K562 (cell line): ENCODE measurements around the gene MGAT5. TPM values are rescaled to one million over a fixed set of nuclear protein-coding genes. Genes with fewer than 3 reads are reported as not detected.

Source experiments
- ATAC-seq: fragments of 200-7000 bp; cut with Tn5 transposase; 3 replicates; pipeline ENCODE4 v1.9.1; 2020; ENCODE audit warnings: moderate library complexity
- BruUV-seq: library from RNA; stranded (reverse); fragments of 400-500 nt; replicated peaks from 2 replicates; lab custom pipeline; 2021; lab: Mats Ljungman, UMichigan
- CTCF ChIA-PET: fragments of 300-600 bp; formaldehyde crosslinking; extraction: SDS; loops from one replicate; lab custom pipeline; 2021; ENCODE audit warnings: low intra/inter-chr PET ratio; lab: Yijun Ruan, JAX
- POLR2A ChIA-PET: fragments of 300-600, 350-650 bp; sonication (Branson Sonifier 250); formaldehyde crosslinking; extraction: SDS; loops from one replicate; lab custom pipeline; 2021; ENCODE audit warnings: antibody characterized with exemption, inconsistent platforms; lab: Yijun Ruan, JAX
- DNase-seq, 4 experiments: peaks; one replicate each; pipeline versions ENCODE4 v3.0.0 to v3.0.0-alpha.2; 2011 to 2018; ENCODE audit warnings: low spot score in 3 of 4, mixed read lengths in 3 of 4; ENCODE audit errors: extremely low read depth in 1 of 4
- FAIRE-seq: peaks from 2 replicates; lab custom pipeline; 2011; peaks lifted over from hg19 to GRCh38; lab: Jason Lieb, UNC
- H2AFZ ChIP-seq: 2 replicates; pipeline ENCODE4 v1.6.0; 2011; ENCODE audit warnings: low read depth, low read length, control low read depth, inconsistent platforms
- H3K27ac ChIP-seq: fragments of 200-600 bp; 3 replicates; pipeline ENCODE4 v1.8.0; 2011; ENCODE audit warnings: low read depth, mild to moderate bottlenecking, control low read depth, inconsistent platforms, low read length, moderate library complexity, mixed read lengths; ENCODE audit errors: extremely low read depth
- H3K27me3 ChIP-seq, 2 experiments: fragments of 300-600 bp in 1 of 2; 2 replicates in 1 of 2; 3 replicates in 1 of 2; pipeline versions ENCODE4 v1.6.0 to v1.8.0; 2011; ENCODE audit warnings: inconsistent platforms in 2 of 2, low read length in 2 of 2, mild to moderate bottlenecking in 1 of 2, mixed read lengths in 1 of 2, moderate library complexity in 1 of 2; ENCODE audit not compliant: control insufficient read depth in 2 of 2, insufficient read depth in 2 of 2
- H3K36me3 ChIP-seq: fragments of 300-600 bp; 3 replicates; pipeline ENCODE4 v1.8.0; 2011; ENCODE audit warnings: mild to moderate bottlenecking, low read length, inconsistent platforms; ENCODE audit not compliant: control insufficient read depth, insufficient read depth
- H3K4me1 ChIP-seq, 2 experiments: fragments of 200-600 bp in 1 of 2; replicated peaks in 1 of 2; 2 replicates in 1 of 2; 3 replicates in 1 of 2; pipeline versions ENCODE4 v1.5.1 to v1.8.0; 2011; ENCODE audit warnings: inconsistent platforms in 2 of 2, low read length in 2 of 2, mild to moderate bottlenecking in 1 of 2, mixed read lengths in 1 of 2, moderate library complexity in 1 of 2; ENCODE audit not compliant: control insufficient read depth in 2 of 2, insufficient read depth in 2 of 2
- H3K4me2 ChIP-seq: 2 replicates; pipeline ENCODE4 v1.6.1; 2011; ENCODE audit warnings: low read length, control low read depth, inconsistent platforms, mixed read lengths; ENCODE audit not compliant: insufficient read depth
- H3K4me3 ChIP-seq: fragments of 200-600 bp; sonication (generic), shearing (Covaris generic); 2 replicates; pipeline ENCODE4 v1.5.1; 2016; ENCODE audit warnings: control low read depth, inconsistent platforms
- H3K79me2 ChIP-seq: fragments of 200-600 bp; 3 replicates; pipeline ENCODE4 v1.8.0; 2011; ENCODE audit warnings: low read length, inconsistent platforms; ENCODE audit not compliant: control insufficient read depth, insufficient read depth
- H3K9ac ChIP-seq, 2 experiments: 2 replicates each; pipeline versions ENCODE4 v1.6.0 to v1.6.1; 2011; ENCODE audit warnings: low read depth in 2 of 2, low read length in 2 of 2, control low read depth in 1 of 2, inconsistent platforms in 1 of 2, mild to moderate bottlenecking in 1 of 2, mixed read lengths in 1 of 2; ENCODE audit not compliant: insufficient read depth in 1 of 2
- H3K9me1 ChIP-seq: one replicate; pipeline ENCODE4 v1.6.0; 2011; ENCODE audit warnings: inconsistent platforms, mild to moderate bottlenecking, low read length, moderate library complexity; ENCODE audit not compliant: control insufficient read depth, insufficient read depth
- H3K9me3 ChIP-seq: replicated peaks from 2 replicates; pipeline ENCODE4 v1.5.1; 2011; ENCODE audit warnings: low read depth, low read length, inconsistent platforms; ENCODE audit not compliant: control insufficient read depth, insufficient read depth
- H4K20me1 ChIP-seq: replicated peaks from 2 replicates; pipeline ENCODE4 v1.6.1; 2011; ENCODE audit warnings: low read length, inconsistent platforms, mixed read lengths; ENCODE audit not compliant: control insufficient read depth, insufficient read depth
- NELFE ChIP-seq: IDR thresholded peaks from 2 replicates; pipeline ENCODE4 v1.6.1; 2011; ENCODE audit warnings: mild to moderate bottlenecking; ENCODE audit not compliant: insufficient read depth, insufficient read length
- NEUROD1 ChIP-seq: fragments of 150-350 bp; IDR thresholded peaks from 2 replicates; pipeline ENCODE4 v1.6.1; 2014; ENCODE audit warnings: borderline replicate concordance, low read length, low read depth; ENCODE audit not compliant: partially characterized antibody
- SMARCB1 ChIP-seq: IDR thresholded peaks from 2 replicates; pipeline ENCODE4 v1.6.1; 2011; ENCODE audit warnings: improper control_type of control experiment, low read depth; ENCODE audit not compliant: insufficient read length
- ZMIZ1 ChIP-seq, 2 experiments: fragments of 150-350 bp in 1 of 2; IDR thresholded peaks; 2 replicates each; pipeline ENCODE4 v1.6.1; 2012 to 2016; ENCODE audit warnings: low read depth in 2 of 2, low read length in 2 of 2, mild to moderate bottlenecking in 1 of 2, moderate library complexity in 1 of 2
- ZNF133 ChIP-seq: fragments of 250-450 bp; sonication (Bioruptor Pico); IDR thresholded peaks from 2 replicates; pipeline ENCODE4 v1.4.0; 2020; ENCODE audit warnings: mild to moderate bottlenecking
- ZNF140 ChIP-seq: fragments of 250-450 bp; sonication (Bioruptor Pico); IDR thresholded peaks from 2 replicates; pipeline ENCODE4 v1.8.0; 2021; ENCODE audit warnings: moderate library complexity, mild to moderate bottlenecking, inconsistent platforms
- ZNF785 ChIP-seq: fragments of 250-450 bp; sonication (Bioruptor Pico); IDR thresholded peaks from 2 replicates; pipeline ENCODE4 v1.4.0; 2020; ENCODE audit warnings: mild to moderate bottlenecking
- WGBS: fragments of 100-300 bp; shearing (Covaris generic); methylation state at CpG from one replicate; pipeline ENCODE4 v1.1.6; 2016; ENCODE audit warnings: low coverage, mixed read lengths; ENCODE audit not compliant: insufficient coverage; ENCODE audit errors: missing lambda C conversion rate; 5-methylcytosine and 5-hydroxymethylcytosine counted together
- in situ Hi-C: fragments of 300-500 bp; cut with MboI; formaldehyde crosslinking; loops from 4 replicates; pipeline ENCODE4 v1.15.0; 2018; ENCODE audit warnings: inconsistent platforms, mixed read lengths
- intact Hi-C: fragments of 100-400 bp; cut with micrococcal nuclease; formaldehyde crosslinking; loops from 2 replicates; pipeline ENCODE4 v1.14.2; 2022
- polyA plus RNA-seq, 8 experiments: library from polyadenylated mRNA; depleted of rRNA in 4 of 8; stranded (reverse) in 5 of 8; unstranded in 3 of 8; fragments of >200 nt; fragmentation: Nextera tagmentation in 2 of 8; fragmentation: Illumina TruSeq in 1 of 8; extraction: Ambion mirVana in 2 of 8; extraction: Trizol in 1 of 8; gene quantifications; 2 replicates each; pipeline versions ENCODE4 v1.2.1 to v1.2.3, GENCODE V29; 2011 to 2014; ENCODE audit warnings: inconsistent platforms in 1 of 8, missing spikeins in 1 of 8
- total RNA-seq, 7 experiments: library from RNA; depleted of rRNA in 6 of 7; stranded (reverse); fragments of >200 nt in 6 of 7; fragmentation: Illumina TruSeq in 2 of 7; extraction: Trizol in 2 of 7; gene quantifications; 2 replicates each; pipeline versions ENCODE4 v1.2.1 to v1.2.3, GENCODE V29; 2011 to 2021; ENCODE audit warnings: low replicate concordance in 1 of 7

Gene MGAT5
- total and polyA plus RNA-seq, 9 of the 15 experiments (the other 6 are each of a cell fraction or from before 2014, with no cell fraction given) = 1.6 to 18.6 (median 11.1) TPM

GRCh38 chr2:134306521-134306920 is 52.6 kb downstream of the MGAT5 start:
- in situ Hi-C loops = no loop called here
- H3K9me1 ChIP-seq = no peaks in the 10 kb centered on the region
- ATAC-seq (no peak), DNase-seq (no peak), FAIRE-seq (no peak)
- no peak overlapping the region for H3K27ac ChIP-seq
- no peak overlapping the region for H3K4me2 ChIP-seq
- no peaks in the 10 kb centered on the region for H4K20me1 ChIP-seq
- TF ChIP-seq NEUROD1 (no peak), ZNF133 (CRISPR knock-in tag) (no peak), ZNF785 (CRISPR knock-in tag) (no peak), NELFE (no peak), ZNF140 (CRISPR knock-in tag) (no peak), SMARCB1 (no peak), ZMIZ1 (IDR thresholded peaks at IDR 0.05; ENCODE audit: low read depth in 2 of 2, low read length in 2 of 2) (no peak)
- POLR2A ChIA-PET = interaction anchor here (0.5 to 0.8 kb wide), 2 partner anchors 10 to 1756 kb away, joined by 3 to 4 read pairs; no protein-coding TSS in a partner anchor
- 75% methylated on average over 2 of the region's 2 CpGs for WGBS
- BruUV-seq = no TSS peak
- no peaks in the 10 kb centered on the region for H3K79me2 ChIP-seq
- H3K9ac ChIP-seq = no peak overlapping the region
- H2AFZ ChIP-seq = no peak overlapping the region
- CTCF ChIA-PET = no interaction called here
- no peaks in the 10 kb centered on the region for H3K36me3 ChIP-seq
- no peaks in the 10 kb centered on the region for H3K9me3 ChIP-seq
- no peak overlapping the region for H3K4me3 ChIP-seq
- no peaks in the 10 kb centered on the region; a peak in 1 of 5 replicates for H3K4me1 ChIP-seq
- intact Hi-C loops = no loop called here
- H3K27me3 ChIP-seq = no peaks in the 10 kb centered on the region
